Dendritic cell treated with granulocyte-macrophage colony-stimulating factor and Interleukin-4, amounts not matched to agents 40 ng/mL and 50 ng/mL, for 4 days (primary cell): ENCODE measurements around the gene PTK7.

Experiments used
- H3K27ac Mint-ChIP-seq: one replicate; pipeline ENCODE4 v1.8.0; 2022; ENCODE audit warnings: mild to moderate bottlenecking, mixed read lengths
- H3K27me3 Mint-ChIP-seq: one replicate; pipeline ENCODE4 v1.8.0; 2022; ENCODE audit warnings: mild to moderate bottlenecking, mixed read lengths
- H3K36me3 Mint-ChIP-seq: one replicate; pipeline ENCODE4 v1.8.0; 2022; ENCODE audit warnings: low read depth, mixed read lengths
- H3K4me1 Mint-ChIP-seq: one replicate; pipeline ENCODE4 v1.8.0; 2022; ENCODE audit warnings: low read depth, mixed read lengths
- H3K4me3 Mint-ChIP-seq: one replicate; pipeline ENCODE4 v1.8.0; 2022; ENCODE audit warnings: mild to moderate bottlenecking, moderate library complexity, mixed read lengths
- H3K9me3 Mint-ChIP-seq: one replicate; pipeline ENCODE4 v1.8.0; 2022; ENCODE audit warnings: mixed read lengths
- intact Hi-C: fragments of 100-400 bp; cut with micrococcal nuclease; formaldehyde crosslinking; loops from one replicate; pipeline ENCODE4 v1.15.0; 2022

Gene PTK7

DNA sequence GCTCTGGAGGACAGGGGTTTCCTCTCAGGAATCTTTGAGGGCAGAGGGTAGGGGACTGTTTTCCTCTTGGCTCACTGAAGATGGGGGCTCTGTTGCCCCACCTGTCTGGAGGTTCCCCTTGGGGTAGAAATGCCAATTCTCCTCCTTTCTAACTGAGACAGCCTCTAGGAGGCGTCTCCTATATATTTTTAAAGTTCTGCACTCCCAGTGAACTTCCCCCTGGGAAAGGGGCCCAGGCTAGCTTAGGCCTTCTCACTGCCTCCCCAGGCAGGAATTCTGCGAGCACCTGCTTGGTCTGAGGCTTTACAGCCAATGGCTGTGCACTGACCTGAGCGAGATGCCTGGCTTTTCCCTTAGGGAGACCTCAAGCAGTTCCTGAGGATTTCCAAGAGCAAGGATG is 70.1 kb downstream of the PTK7 start:
- H3K27ac Mint-ChIP-seq = no peak overlapping the region
- H3K9me3 Mint-ChIP-seq = no peaks in the 10 kb centered on the region
- peaks cover 8% of the 10 kb centered on the region for H3K4me1 Mint-ChIP-seq
- no peaks in the 10 kb centered on the region for H3K27me3 Mint-ChIP-seq
- intact Hi-C loops = no loop called here
- no peaks in the 10 kb centered on the region for H3K36me3 Mint-ChIP-seq
- H3K4me3 Mint-ChIP-seq = no peak overlapping the region

- no peaks in the 10 kb centered on the region for H3K9me3 Mint-ChIP-seq
- peaks cover 8% of the 10 kb centered on the region for H3K4me1 Mint-ChIP-seq
- H3K27ac Mint-ChIP-seq = no peak overlapping the region
- H3K36me3 Mint-ChIP-seq = no peaks in the 10 kb centered on the region
- intact Hi-C loops = no loop called here
- H3K4me3 Mint-ChIP-seq = no peak overlapping the region
- no peaks in the 10 kb centered on the region for H3K27me3 Mint-ChIP-seq
Observed at GRCh38 chr6:43146709-43147688, 70.9 kb downstream of the PTK7 start.

- Mint-ChIP-seq H3K27ac (no peak overlapping the region), H3K4me1 (peaks cover 8% of the 10 kb centered on the region), H3K27me3 (no peaks in the 10 kb centered on the region), H3K36me3 (no peaks in the 10 kb centered on the region), H3K4me3 (no peak overlapping the region), H3K9me3 (no peaks in the 10 kb centered on the region)
- intact Hi-C loops = no loop called here
Observed at GRCh38 chr6:43147691-43148477, 71.8 kb downstream of the PTK7 start.

DNA sequence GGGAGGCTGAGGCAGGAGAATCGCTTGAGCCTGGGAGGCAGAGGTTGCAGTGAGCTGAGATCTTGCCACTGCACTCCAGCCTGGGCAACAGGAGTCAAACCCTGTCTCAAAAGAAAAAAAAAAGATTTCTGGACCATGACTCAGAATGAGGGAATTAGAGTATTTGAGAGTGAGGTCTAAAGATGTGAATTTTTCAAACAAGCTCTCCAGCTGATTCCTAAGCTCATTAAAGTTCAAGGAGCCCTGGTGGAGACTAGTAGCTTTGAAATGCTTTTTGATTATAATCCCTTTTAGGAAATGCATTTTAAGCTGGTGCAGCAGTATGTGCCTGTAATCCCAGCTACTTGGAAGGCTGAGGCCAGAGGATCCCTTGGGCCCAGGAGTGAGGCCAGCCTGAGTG is 73.2 kb downstream of the PTK7 start:
- H3K4me3 Mint-ChIP-seq = no peak overlapping the region
- no peaks in the 10 kb centered on the region for H3K4me1 Mint-ChIP-seq
- no peak overlapping the region for H3K27ac Mint-ChIP-seq
- no peaks in the 10 kb centered on the region for H3K27me3 Mint-ChIP-seq
- no peaks in the 10 kb centered on the region for H3K36me3 Mint-ChIP-seq
- no peaks in the 10 kb centered on the region for H3K9me3 Mint-ChIP-seq
- intact Hi-C loops = no loop called here

GRCh38 chr6:43150051-43150751 is 74.1 kb downstream of the PTK7 start:
- Mint-ChIP-seq H3K27ac (no peak overlapping the region), H3K36me3 (no peaks in the 10 kb centered on the region), H3K4me3 (no peak overlapping the region), H3K4me1 (no peaks in the 10 kb centered on the region), H3K9me3 (no peaks in the 10 kb centered on the region), H3K27me3 (no peaks in the 10 kb centered on the region)
- intact Hi-C loops = no loop called here

- peaks cover 3% of the 10 kb centered on the region for H3K27me3 Mint-ChIP-seq
- H3K36me3 Mint-ChIP-seq = no peaks in the 10 kb centered on the region
- H3K4me1 Mint-ChIP-seq = no peaks in the 10 kb centered on the region
- intact Hi-C loops = no loop called here
- no peaks in the 10 kb centered on the region for H3K9me3 Mint-ChIP-seq
- no peak overlapping the region for H3K27ac Mint-ChIP-seq
- no peak overlapping the region for H3K4me3 Mint-ChIP-seq
Observed at GRCh38 chr6:43159599-43159998, 83.5 kb downstream of the PTK7 start.

DNA sequence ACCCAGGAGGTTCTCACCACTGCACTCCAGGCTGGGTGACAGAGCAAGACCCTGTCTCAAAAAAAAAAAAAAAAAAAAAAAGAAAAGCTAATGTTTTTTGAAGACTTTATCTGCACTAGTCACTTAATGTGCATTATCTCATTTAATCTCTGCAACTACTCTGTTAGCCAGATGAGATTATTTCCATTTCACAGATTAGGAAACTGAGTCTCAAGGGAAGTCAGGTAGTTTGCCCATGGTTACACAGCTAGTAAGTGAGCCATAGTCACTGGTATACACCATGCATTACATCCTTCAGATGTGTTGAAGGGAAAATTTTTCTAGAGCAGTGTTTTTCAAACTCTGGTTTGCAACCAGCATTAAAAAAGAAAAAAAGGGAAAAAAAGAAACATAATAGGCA is 87.8 kb downstream of the PTK7 start:
- H3K27ac Mint-ChIP-seq = no peak overlapping the region
- no peaks in the 10 kb centered on the region for H3K4me1 Mint-ChIP-seq
- intact Hi-C loops = no loop called here
- H3K4me3 Mint-ChIP-seq = no peak overlapping the region
- no peaks in the 10 kb centered on the region for H3K9me3 Mint-ChIP-seq
- peaks cover 3% of the 10 kb centered on the region for H3K27me3 Mint-ChIP-seq
- no peaks in the 10 kb centered on the region for H3K36me3 Mint-ChIP-seq

DNA sequence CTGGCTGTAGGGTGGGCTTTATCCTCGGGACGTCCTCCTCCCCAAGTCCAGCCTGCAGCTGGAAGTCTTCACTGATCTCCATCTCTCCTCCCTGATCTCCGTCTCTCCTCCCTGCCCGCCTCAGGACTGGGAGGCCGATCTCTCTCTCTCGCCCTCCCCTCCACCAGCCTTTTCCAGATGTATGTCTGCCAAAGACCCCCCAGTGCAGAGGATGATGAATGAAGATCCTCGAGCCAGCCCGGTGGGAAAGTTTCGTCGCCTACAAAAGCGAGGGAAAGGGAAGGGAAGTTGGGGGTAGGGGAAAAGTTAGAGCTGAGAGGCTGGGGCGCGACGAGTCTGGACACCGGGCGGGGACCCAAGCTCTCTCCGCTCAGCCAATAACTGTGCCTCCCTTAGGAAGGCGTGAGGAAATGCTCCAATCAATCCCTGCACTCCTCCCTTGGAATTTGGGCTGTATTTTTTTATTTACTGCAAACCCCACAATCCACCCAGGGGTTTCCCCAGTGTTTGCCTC is 94.4 kb downstream of the PTK7 start:
- peaks cover 41% of the 10 kb centered on the region for H3K4me1 Mint-ChIP-seq
- intact Hi-C loops = loop anchor here (5.0 kb wide), 1 partner anchor 57 kb away; the partner anchor contains the start of gene DNPH1
- H3K9me3 Mint-ChIP-seq = no peaks in the 10 kb centered on the region
- peak overlapping the region; percentile 95 for H3K4me3 Mint-ChIP-seq
- peak overlapping the region; percentile 95 for H3K27ac Mint-ChIP-seq
- H3K36me3 Mint-ChIP-seq = peaks cover 40% of the 10 kb centered on the region
- H3K27me3 Mint-ChIP-seq = no peaks in the 10 kb centered on the region

DNA sequence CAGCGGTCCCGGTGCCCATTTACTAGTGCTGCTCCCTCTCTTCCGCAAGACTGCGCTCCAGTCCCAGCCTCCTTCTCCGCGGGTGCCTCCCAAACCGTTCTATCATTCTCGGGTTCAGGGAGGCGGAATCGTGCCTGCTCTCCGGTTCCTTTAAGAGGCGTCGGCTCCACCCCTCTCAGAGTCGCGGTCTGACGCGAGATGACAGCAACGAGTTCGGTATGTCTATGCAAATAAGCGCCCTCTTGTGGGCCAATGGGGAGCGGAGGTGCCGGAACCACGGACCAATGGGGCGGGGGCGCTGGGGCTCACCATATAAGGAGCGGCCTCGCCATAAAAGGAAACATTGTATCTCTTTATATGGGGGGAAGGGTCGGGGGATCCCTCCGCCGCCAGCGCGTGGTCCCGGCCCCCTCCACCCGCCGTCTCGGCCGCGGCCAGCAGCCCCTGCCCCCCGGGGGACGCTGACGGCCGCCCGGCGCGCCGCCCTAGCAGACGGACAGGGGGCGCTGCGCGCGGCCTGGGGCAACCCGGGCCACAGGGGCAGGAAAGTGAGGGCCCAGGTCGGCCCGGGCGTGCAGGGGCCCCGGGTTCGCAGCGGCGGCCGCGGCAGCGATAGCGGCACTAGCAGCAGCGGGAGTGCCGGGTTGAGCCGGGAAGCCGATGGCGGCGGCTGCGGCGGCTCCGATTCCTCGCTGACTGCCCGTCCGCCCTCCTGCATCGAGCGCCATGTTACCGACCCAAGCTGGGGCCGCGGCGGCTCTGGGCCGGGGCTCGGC is 95.0 kb downstream of the PTK7 start, which contains the start of gene SRF:
SRF (plus strand) TSS at position 339 of the 776 bp plus-strand sequence; CDS start at position 727, 388 bp downstream.
- Mint-ChIP-seq H3K27me3 (no peaks in the 10 kb centered on the region), H3K4me3 (peak within 1 kb of the TSS; percentile 95), H3K36me3 (peaks cover 46% of the 10 kb centered on the region), H3K27ac (peak within 1 kb of the TSS; percentile 95), H3K9me3 (no peaks in the 10 kb centered on the region), H3K4me1 (peaks cover 47% of the 10 kb centered on the region)
- intact Hi-C loops = loop anchor here (5.0 kb wide), 1 partner anchor 56 kb away; the partner anchor contains the start of gene DNPH1

DNA sequence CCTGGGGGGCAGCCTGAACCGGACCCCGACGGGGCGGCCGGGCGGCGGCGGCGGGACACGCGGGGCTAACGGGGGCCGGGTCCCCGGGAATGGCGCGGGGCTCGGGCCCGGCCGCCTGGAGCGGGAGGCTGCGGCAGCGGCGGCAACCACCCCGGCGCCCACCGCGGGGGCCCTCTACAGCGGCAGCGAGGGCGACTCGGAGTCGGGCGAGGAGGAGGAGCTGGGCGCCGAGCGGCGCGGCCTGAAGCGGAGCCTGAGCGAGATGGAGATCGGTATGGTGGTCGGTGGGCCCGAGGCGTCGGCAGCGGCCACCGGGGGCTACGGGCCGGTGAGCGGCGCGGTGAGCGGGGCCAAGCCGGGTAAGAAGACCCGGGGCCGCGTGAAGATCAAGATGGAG is 95.6 kb downstream of the PTK7 start:
- peak overlapping the region; percentile 95 for H3K4me3 Mint-ChIP-seq
- no peaks in the 10 kb centered on the region for H3K9me3 Mint-ChIP-seq
- intact Hi-C loops = loop anchor here (5.0 kb wide), 1 partner anchor 56 kb away; the partner anchor contains the start of gene DNPH1
- peaks cover 51% of the 10 kb centered on the region for H3K4me1 Mint-ChIP-seq
- peaks cover 52% of the 10 kb centered on the region for H3K36me3 Mint-ChIP-seq
- H3K27me3 Mint-ChIP-seq = no peaks in the 10 kb centered on the region
- peak overlapping the region; percentile 95 for H3K27ac Mint-ChIP-seq

DNA sequence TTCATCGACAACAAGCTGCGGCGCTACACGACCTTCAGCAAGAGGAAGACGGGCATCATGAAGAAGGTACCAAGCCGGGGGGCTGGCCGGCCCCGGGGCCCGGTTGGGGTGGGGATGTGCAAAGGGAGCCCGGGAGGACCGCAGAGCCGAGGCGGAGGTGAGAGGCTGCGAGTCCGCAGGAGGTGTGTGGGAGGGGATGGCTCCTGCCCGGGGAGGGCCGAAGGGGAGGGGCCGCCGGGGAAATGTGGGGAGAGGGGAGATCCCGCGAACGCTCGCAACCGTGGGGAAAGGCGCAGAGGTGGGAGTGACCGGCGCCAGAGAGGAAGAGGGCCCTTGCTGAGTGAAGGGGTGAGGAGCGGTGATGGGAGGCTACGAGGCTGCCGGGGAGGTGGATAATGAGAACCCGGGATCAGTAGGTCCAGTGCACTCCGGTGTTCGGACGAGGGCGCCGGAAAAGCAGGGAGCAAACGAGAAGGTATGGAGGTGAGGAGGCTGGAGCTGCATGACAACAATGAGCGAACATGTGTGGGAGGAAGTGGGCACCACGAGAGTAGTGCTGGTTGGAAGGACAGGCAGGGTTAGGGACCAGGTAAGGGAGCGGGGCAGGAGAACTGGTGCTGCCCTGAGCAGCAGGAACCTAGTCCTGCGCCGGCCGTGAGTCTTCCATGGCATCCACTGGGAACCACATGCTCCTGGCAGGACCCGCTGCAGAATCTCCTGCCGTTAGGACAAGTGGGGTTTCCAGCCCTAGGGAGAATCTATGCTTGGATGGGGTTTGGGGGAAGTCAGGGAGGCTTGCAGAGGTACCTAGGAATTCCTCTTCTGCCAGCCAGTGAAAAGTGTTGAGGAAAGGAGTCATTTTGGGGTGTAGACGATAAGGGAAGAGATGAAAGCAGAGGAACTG is 96.2 kb downstream of the PTK7 start:
- peaks cover 51% of the 10 kb centered on the region for H3K4me1 Mint-ChIP-seq
- H3K27me3 Mint-ChIP-seq = no peaks in the 10 kb centered on the region
- H3K36me3 Mint-ChIP-seq = peaks cover 57% of the 10 kb centered on the region
- intact Hi-C loops = loop anchor here (5.0 kb wide), 1 partner anchor 55 kb away; the partner anchor contains the start of gene DNPH1
- no peaks in the 10 kb centered on the region for H3K9me3 Mint-ChIP-seq
- H3K4me3 Mint-ChIP-seq = peak overlapping the region; percentile 95
- H3K27ac Mint-ChIP-seq = peak overlapping the region; percentile 95
